Inflammatory macrophage (primary cell): Measurements from ENCODE around the gene RFX4.

Experiments used
- DNase-seq, 2 donors: peaks; one replicate each; pipeline ENCODE4 v3.0.0-alpha.2; 2020 to 2022

RFX4 gene

DNA sequence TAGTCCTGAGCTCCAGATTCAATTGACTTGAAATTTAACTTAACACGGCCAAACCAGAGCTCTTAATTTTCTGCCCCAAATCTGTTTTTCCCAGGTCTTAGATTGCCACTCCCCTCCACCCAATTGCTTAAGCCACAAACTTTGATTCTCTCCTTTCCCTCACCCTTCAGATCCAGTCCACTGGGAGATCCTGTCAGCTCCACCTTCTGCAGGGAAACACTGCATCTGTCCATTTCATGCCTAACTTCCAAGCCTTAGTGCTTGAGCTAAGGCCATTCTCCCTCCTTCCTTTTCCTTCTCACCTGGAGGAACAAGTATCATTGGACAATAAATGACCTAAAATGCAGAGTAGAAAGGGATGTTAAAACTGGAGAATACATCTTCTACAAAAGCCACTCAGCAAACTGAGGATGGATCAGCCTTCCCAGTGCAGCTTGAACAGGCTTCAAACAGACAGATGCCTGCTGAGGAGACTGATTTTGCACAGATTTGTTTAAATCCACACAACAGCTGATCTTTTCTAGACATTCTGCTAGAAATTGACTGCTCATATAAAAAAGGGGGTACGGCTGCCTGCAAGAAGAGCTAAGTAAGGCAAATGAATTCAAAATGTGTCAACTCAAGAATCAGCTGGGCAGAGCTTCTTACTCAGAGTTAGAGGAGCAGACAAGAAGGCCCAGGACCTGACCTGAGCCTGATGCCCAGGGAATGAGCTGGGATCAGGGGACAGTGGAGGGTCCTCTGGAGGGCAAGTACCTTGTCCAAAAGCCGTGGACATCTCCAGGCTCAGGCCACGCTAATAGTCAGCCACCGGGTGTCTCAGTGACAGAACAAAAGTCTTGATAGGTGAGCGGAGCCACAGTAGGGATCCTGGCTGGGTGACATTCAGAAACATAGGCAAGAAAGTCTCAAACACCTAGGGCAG is 110.4 kb downstream of the RFX4 start:
- DNase-seq: no peak

DNA sequence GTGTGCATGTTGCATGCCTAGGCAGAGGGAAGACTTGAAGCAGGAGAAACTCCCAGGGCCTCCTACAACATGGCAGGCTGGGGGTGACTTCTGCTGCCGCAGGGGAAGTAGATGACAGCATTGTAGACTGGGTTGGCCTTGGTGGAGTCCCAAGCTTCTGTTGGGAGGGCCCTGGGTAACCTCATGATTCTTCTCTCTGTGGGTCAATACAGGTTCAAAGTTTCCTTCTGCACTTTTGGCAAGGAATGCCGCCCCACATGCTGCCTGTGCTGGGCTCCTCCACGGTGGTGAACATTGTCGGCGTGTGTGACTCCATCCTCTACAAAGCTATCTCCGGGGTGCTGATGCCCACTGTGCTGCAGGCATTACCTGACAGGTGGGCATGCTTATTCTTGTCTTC is 113.3 kb downstream of the RFX4 start:
- no peak for DNase-seq

DNA sequence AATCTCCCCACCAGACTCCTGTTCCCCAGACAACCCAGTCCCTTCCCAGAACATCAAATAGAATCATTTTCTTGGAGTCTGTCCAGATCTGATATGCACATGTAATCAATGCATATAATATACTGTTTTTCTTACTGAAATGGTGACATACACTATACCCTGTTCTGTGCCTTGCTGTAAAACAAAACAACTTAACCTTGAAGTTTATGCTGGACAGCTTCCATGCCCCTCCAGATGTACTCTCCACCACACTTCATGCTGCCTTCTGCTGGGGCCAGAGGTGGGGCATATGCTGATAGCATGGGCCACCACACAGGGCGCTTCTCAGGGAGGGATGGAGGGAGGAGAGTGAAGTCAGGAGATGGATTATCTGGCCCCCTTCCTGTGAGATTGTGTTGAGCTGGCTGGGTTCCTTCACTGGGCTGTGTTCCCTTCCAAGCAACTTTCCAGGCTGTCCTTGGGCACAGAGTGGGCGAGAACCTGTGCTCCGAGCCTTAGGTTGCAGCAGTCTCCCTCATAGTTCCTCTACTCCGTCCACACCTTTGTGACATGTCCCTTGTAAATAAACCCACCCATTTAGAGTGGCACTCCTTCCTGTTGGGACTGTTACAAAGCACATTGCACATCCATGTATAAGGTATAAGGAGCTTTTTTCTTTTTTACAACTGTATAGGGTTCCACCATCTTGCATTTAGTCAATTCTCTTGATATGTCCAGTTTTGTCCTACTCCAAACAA is 114.0 kb downstream of the RFX4 start:
- DNase-seq: no peak

DNA sequence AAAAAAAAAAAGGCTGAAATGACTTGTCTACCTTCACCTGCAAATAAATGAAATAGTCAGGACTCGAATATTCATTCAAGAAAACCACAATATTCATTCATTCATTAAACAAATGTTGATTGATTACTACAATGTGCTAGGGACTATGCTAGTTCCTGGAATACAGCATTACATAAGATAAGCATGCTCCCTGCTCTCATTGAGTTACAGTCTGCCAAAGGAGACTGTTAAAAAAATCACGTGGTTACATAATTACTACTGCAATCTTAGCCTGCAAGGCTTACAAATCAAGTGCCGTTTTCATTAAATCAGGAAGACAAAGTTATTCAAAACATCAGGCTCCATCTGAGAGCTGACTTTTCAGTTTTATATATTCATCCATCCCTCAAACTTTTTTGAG is 121.3 kb downstream of the RFX4 start:
- no peak for DNase-seq

DNA sequence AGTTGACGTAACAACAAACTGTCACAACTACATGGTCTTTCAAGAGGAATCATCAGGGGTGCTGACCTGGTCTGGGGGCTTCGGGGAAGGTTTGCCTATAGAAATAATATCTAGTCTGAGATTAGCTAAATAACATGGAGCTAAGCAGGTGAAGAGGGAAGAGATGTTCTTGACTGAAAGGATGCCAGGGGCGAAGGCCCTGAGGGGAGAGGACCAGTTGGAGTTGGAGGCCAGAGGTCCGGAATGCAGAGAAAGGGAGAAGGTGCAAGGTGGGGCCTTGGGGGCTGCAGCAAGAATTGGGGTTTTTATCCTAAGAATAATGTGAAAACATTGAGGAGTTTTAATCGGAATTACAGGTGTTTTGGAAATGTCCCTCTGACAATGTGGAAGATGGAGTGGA is 123.2 kb downstream of the RFX4 start:
- DNase-seq: no peak

DNA sequence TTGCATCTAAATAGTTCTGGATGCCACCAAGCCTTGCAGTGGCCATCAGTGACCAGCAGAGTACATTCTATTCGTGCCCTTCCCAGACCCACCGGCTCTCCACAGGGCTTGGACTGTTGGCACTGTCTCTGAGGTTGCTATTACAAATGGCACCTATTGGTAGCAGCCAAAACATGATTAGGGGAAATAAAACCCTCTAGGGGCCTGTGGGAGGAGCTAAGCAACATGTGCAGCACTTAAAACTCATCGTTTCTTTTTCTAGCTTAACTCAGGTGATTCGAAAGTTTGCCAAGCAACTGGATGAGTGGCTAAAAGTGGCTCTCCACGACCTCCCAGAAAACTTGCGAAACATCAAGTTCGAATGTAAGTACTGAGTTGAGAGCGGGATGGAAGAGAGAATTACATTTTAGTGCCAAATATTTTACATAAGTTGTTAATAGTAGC is 126.3 kb downstream of the RFX4 start:
- DNase-seq: no peak

DNA sequence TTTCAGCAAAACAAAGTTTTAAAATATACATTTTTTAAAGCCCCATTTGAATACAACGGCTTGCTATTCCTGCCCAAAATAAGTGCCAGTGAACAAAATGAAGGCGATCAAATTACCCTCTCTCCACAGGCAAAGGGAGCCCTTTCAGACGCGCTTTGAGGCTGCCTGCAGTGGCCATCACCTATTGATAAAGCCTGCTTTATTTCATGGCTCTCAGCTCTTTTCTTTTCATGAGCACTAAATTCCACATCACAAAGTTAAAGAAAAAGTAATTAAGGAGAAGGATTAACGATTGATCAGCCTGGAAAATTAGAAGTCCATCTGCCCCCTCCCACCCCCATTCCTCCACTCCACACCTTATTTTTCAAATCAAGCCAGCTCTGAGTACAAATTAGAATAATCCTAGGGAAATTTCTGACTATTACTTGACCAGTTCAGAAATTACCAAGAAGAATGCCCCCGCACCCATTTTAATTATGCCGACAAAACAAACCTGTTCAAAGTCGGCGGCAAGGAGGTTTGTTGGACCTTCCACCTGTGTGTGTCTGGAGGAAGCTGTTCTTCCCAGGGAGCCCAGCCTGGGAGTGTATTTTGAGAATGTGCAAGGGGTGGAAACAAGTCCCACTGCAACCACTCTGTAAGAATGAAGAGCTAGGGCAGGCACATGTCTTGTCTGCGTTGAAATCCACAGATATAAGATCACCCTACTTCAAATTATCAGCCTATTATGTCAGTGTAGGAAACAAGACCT is 127.5 kb downstream of the RFX4 start:
- DNase-seq: no peak

DNA sequence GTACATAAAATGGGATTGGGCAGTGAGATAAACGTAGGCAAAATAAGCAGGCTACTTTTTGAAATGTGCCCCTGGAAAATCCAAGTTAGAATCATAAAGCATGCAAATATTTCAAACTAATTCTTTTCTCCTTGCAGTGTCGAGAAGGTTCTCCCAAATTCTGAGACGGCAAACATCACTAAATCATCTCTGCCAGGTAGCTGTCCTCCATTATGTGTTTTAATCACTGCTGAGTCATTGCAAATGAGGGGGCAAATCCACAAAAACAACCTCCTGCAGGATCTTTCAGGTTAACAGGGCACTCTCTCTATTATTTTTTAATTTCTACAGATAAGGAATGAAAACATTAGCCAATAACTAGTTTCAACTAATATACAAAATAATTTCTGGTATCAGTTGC is 128.5 kb downstream of the RFX4 start:
- no peak for DNase-seq

DNA sequence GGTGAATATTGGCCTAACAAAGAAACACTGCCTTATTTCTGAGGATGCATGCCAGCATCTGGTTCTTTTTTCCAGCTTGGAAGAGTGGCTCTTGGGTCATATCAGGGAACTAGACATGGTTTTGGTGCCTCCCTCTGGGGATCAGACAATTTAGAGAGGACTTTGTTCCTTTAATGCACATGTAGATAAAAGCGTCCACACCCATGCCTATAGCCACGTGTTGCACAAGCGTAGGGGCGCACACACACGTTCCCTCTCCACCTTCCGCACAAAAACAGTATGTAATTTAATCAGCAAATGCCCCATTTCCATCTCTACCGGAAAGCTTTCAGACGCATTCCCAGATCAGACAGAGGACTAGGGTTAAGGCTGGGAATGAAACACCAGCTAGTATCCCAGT is 130.0 kb downstream of the RFX4 start:
- DNase-seq: no peak

DNA sequence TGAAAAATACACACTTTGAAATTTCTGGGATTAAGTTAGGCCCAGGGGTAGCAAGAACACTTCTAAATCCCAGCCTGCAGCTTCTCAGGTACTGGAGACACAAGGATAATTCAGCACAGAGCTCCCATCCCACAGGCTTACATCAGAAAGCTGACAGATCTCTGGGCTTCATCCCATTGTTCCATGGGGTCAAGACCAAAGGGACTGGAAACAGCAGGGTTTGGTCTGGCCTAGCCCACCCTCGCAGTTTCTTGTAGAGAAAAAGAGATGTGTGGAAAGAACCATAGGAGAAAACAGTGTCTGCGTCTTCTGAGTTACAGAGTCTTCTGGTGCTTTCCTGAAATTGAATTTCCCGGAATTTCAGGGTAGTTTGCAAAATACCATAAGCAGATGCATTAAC is 132.1 kb downstream of the RFX4 start:
- DNase-seq: no peak

DNA sequence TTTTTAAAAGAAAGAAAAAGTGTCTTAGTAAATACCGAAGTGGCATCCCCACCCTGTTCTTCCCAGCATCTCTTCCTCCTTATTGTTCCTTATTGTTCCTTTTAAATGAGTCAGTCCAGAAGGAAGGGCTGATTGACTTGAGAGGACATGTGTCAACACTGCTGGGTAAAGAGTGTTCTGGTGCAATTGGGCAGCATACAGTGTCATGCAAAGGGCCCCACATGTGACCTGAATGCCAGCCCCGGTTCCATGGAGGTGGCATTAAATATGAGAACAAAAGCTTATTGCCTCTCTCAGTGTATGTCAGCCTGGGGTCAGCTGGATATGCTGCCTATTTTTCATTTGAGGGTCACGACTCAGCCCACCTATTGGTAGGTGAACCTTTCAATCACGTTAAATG is 132.8 kb downstream of the RFX4 start:
- peak; percentile 5 to 9 for DNase-seq

DNA sequence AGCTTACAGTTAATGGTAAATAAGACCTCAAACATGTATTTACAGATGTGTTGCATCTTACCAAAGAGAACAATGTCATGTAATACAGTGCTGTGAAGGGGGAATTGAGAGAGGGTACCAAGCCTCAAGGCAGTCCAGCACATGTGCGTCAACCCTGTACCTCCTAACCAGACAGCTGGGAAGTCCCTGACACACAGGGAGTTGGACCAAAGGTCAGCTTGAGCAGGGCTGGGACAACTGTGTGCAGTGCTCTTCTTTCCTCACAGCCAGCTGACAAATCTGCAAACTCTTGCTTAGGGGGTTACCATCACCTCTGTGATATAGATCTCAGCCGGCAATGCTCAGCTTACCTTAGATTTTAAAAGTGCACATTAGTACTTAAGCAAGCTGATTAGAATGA is 134.9 kb downstream of the RFX4 start:
- no peak for DNase-seq

DNA sequence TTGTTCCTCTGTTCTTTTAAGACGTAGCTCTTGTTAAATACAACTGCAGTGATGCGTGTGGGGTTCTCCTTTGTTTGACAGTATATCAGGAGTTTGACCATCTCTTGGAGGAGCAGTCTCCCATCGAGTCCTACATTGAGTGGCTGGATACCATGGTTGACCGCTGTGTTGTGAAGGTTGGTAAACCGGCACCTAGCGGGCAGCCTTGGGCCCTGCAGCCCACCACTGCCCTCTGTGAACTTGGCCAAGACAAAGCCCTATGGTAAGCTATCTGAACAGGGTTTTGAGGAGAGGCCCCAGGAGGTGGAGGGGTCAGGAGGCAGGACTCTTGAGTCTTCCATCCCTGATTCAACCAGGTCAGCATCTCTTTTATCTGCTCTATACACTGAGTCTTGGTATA is 137.1 kb downstream of the RFX4 start:
- DNase-seq: no peak

DNA sequence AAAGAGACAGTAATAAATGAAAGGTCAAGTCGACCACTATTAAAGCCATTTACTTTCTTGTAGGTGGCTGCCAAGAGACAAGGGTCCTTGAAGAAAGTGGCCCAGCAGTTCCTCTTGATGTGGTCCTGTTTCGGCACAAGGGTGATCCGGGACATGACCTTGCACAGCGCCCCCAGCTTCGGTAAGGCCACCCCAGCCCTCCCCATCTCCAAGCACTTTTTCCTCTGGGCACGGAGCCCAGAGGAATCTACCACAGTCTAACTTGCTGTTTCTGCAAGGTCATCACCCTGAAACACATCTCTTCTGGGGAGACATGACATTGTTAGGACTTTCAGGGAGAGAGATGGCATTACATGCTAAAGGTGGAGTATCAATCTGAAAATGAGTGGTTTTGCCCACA is 137.9 kb downstream of the RFX4 start:
- DNase-seq: no peak

DNA sequence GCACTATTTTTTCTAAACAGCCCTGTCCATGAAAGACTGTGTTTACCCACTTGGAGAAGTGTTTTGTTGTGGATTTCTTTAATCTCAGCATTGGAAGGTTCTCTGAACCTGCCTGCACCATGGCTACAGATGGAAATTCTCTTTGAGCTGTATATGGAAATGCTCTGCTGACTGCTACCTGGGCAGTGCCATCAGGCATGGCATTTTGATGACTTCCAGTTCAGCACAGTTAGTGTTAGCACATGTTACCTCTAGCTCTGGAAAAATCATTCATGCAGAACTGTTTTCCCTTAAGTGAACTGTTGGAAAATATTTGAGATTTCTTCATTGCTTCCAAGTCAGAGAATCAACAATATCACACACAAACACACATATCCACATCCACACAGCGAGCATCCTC is 139.1 kb downstream of the RFX4 start:
- DNase-seq: no peak

DNA sequence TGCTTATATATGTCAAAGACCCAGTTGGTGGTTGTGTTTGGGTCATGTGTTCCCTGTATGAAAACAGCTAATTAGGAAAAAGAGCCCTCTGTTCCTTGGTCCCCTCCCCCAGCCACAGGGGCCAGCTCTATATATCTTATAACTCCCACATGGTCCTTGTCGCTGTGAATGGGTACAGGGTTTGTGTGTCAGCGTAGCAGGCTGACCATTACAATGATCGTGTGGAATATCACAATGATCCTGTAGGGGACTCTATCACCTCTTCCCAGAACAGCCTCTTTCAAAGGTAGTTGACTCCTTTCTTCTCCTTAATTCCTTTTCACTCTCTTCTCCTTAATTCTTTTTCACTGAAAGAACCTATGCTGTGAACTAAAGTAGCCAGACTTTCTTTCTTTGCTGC is 140.0 kb downstream of the RFX4 start:
- DNase-seq: no peak

DNA sequence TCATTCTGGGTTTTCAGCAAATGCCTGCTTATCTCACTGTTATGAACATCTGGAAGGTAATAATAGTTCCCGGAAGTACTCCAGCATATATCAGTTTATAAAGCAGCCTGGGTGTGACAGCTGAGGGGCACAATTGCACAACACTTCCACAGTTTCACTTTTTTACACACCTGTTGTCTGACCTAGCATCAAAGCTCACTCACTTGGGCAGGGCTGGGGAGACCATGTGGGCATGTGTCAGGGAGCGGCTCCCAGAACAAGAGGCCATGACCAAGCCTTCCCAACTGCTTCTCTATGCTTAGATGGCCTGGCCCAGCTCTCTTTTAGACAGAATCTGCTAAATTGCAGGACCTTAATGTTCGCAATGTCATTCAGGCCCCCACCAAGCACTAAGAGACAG is 140.6 kb downstream of the RFX4 start:
- no peak for DNase-seq

DNA sequence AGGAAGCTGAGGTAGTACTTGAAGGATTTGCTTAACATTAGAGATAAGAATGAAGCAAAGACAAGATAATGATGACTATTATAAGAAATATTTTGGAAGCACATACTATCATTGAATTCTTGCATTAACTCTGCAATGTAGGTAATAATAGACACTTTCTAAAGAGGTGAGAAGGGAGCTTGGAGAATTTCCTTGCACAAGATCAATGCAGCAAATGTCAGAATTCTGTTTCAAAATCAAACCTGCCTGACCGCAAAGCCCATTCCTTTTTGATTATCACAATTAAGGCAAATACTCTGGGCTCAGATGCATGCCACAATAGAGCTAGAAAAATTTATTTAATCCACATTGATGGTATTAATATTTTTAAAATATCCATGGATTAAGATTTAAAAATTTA is 141.3 kb downstream of the RFX4 start:
- no peak for DNase-seq

DNA sequence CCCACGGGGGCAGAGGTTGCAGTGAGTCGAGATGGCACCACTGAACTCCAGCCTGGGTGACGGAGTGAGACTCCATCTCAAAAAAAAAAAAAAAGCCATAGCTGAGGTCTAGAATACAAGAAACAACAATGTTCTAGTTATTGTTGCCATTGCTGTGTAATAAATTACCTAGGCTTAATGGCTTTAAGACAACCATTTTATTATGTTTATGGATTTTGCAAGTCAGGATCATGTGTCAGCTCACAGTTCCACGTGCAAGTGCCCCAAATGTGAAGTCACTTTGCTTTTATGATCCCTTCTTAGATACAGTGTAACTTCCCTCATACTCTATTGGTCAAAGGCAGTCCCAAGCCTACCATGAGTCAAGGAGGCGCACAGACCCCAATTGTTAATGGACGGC is 142.1 kb downstream of the RFX4 start:
- DNase-seq: no peak

DNA sequence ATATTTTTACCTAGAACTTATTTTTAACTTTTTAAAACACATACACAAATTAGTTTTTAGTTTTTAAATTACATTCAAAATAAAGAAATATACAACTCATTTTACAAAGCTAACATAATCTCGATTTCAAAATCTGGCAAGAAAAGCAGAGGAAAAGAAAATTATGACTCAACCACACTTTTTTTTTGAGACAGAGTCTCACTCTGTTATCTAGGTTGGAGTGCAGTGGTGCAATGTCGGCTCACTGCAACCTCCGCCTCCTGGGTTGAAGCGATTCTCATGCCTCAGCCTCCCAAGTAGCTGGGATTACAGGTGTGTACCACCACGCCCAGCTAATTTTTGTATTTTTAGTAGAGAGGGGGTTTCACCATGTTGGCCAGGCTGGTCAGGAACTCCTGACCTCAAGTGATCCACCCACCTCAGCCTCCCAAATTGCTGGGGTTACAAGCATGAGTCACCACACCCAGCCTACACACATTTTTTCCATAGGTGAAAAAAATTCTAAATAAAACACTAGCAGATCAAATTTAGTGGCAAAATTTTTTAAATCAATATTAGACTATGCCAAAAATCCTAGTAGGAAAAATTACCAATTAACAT is 143.9 kb downstream of the RFX4 start:
- DNase-seq: peak in 1 of 2 donors; percentile 8

DNA sequence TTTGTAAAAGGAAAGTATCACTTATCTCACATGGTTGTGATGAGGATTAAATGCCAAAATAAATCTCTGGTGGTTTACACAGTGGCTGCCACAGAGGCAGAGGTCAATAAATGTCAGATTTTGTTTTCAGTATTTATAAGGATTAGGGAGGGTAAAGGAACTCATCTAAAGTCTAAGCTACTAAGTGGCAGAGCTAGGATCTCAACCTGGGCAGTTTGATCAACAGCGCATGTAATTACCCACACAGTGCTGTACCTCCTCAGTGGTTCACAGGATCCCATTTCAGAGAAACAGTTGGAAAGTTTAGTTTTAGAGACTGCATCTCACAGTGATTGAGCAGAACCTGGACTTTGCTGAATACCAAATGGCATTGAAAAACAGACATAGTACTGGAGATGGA is 146.8 kb downstream of the RFX4 start:
- DNase-seq: no peak

DNA sequence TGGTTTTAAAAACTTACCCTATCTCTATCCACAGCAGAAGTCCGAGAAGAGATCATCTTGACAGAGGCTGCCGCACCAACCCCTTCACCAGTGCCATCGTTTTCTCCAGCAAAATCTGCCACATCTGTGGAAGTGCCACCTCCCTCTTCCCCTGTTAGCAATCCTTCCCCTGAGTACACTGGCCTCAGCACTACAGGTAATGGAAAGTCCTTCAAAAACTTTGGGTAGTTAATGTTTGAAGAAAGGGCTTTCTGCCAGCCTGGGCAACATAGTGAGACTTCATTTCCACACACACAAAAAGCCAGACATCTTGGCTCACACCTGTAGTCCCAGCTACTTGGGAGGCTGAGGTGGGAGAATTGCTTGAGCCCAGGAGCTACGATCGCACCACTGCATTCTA is 150.1 kb downstream of the RFX4 start:
- no peak for DNase-seq

DNA sequence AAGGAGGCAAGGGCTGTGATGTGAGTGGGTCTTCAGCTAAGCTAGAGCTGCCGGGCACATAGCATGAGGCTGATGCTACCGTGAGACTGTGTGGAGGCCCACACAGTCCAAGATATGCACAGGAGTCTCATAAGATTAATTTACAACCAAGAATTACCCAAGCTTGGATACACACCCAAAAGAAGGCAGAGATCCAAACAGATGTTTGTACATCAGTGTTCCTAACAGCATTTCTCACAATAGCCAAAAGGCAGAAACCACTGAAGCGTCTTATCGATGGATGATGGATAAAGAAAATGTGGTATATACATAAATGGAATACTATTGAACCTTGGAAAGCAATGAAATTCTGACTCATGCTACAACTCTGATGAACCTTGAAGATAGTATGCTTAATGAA is 150.9 kb downstream of the RFX4 start:
- no peak for DNase-seq
